ENCODE measurements around the gene EFNA4.

DNA sequence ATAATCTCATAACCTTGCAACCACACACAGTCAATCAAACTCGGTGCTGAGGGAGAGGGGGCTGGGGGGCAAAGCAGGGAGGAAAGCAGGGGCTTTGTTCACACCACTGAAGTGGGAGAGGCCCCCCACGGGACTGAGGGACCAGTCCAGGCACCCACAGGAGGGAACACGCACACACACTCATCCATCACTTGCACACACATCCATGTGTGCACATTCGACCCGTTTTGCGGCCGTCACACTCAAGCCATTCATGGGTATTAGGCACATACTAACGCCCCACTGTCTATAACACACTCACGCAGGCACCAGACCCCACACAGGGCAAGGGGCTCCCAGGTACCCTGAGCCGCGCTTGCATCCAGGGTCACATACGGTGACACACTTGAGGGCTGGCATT, 29.1 kb downstream of the EFNA4 start:
- TF ChIP-seq TCF12 (IDR thresholded peaks at IDR 0.05; ENCODE audit: low read depth): no peak
- TF ChIP-seq FOXM1 (IDR thresholded peaks at IDR 0.05; ENCODE audit: borderline replicate concordance, low read depth): no peak
- TF ChIP-seq REST (IDR thresholded peaks at IDR 0.05; ENCODE audit: low read depth): no peak
- TF ChIP-seq RAD21 (IDR thresholded peaks at IDR 0.05; ENCODE audit: low read depth): no peak
- no peak for TF ChIP-seq CREB1 (IDR thresholded peaks at IDR 0.05; ENCODE audit: low read depth)
- no peak for TF ChIP-seq EP300 (IDR thresholded peaks at IDR 0.05; ENCODE audit: borderline replicate concordance)
- TF ChIP-seq YY1 (IDR thresholded peaks at IDR 0.05; ENCODE audit: low read depth): no peak
